GM21723 (cell line): ENCODE measurements around the gene LIMS2.

ENCODE experiments used
- ATAC-seq: cut with Tn5 transposase; IDR thresholded peaks from one replicate; pipeline ENCODE4 v1.9.1; 2021; ENCODE audit warnings: mild to moderate bottlenecking, moderate library complexity; ENCODE audit not compliant: unreplicated experiment

LIMS2 gene

GRCh38 chr2:127646487-127647241, 28.7 kb downstream of the LIMS2 start:
- ATAC-seq: no peak

DNA sequence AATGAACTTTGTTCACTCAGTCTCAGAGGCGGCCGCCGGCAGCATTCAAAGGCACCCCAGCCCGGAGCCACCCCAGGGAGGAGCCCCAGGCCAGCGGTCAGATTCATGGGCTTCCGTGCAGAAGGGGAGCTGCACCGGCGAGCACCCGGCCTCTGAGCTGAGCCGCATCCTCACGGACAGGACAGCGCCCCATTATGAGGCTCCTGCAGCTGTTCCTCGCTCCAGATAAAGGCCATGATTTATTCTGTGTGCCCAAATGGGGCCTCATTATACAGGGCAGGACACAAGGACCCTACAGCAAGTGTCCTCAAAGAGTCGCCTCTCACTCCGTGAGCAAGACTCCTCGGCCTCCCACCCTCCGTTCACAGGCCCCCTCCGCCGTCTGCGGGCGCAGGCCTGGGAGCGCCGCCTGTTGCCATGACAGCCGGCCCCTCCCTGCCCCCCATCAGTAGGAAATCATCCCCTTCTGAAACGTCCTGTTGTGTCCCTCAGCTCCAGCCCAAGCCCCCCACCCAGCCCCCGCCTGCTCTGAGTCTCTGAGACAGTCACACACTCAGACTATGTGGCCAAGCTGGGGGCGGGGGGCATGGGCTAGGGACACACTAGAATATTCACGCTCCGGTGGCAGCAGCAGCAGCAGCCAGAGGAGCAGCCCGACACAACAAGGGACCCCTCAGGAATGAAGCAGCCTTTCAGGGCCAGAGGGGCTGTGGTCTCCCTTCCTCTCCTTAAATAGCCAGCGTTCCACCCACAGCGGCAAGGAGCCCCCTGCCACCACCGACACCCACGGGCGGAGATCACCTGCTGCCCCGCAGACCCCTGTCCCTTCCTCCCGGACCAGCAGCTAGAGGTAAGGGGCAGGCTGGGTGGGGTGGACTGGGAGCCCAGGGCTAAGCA, 29.7 kb downstream of the LIMS2 start, which contains the start of gene GPR17:
TSS of gene GPR17 (plus strand) at position 759 of the 897 bp plus-strand sequence. CDS start 4,583 bp downstream, outside the sequence.
- no peak for ATAC-seq

- no peak for ATAC-seq
Observed at GRCh38 chr2:127645026-127645394, 30.3 kb downstream of the LIMS2 start.

DNA sequence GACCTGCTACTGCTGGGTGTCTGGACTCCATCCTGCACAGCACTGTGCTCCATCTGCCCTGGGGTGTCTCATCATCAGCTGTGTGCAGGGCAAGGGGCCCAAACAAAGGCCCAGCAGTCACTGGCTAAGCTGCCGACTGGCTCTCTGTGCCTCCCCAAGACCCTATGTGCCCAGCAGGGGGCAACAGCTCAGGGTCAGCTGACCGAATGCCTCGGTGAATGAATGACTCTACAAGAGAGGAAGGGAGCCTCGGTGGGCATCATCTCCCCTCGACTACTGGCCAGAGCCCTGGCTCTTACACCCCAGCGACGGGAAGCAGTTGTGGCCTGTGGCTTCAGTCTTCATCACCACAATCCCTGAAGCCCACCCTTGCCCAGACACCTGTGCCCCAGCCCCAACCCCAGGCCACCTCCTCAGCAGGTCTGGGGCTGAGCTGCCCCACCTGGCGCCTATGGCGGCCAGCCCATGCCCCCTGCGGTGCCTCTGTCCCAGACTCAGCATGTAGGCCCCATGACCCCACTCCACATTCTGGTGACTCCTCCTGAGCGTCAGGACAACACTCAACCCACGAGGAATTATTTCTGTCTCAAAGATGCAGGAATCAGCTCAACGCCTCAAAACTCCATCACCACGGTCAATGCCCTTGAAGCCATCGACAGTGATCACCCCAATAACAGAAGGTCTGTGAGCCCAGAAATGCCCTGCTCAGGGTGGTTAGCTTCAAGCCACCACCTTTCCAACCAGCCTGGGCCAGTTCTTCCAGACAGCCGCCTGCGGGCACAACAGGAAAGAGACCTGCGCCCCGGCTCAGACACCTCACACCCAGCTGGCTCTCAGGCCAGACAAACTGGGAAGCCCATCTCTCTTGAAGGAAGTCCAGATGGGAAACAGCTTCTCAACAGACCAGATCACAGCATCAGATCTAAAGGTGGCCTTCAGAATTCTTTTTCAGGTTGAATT, 31.0 kb downstream of the LIMS2 start:
- ATAC-seq: no peak

GRCh38 chr2:127643439-127644065, 31.8 kb downstream of the LIMS2 start:
- no peak for ATAC-seq

DNA sequence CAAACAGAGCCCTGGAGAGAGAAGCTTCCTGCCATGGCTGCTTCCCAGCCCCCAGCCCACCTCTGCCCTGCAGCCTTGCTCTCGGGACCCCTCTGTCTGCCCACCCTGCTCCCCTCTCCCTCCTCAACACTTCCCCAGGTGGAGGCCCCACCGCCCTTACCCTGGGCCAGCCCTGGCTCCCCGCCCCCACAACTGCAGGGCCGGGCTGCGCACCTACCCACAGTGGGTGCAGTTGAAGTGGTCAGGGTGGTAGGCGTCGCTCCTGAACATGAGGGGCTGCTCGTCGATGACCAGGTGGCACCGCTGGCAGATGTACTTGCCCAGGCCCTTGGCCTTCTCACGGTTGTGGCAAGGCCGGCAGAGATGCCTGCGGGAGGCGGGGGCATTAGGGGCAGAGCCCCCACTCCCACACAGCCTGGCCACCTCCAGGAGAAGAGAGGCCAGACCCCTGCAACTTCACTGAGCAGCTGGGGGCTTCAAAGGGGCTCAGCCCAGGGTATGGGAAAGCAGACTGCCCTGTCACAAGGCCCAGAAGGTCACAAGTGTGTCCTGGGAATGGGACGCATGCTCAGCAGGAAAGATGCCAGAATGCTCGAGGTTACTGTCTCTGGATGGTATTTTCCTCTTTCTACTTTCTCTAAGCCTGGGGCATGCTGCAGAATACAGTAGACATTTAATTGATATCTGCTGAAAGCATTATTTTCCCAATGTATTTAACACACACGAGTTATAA, 32.5 kb downstream of the LIMS2 start:
- no peak for ATAC-seq

DNA sequence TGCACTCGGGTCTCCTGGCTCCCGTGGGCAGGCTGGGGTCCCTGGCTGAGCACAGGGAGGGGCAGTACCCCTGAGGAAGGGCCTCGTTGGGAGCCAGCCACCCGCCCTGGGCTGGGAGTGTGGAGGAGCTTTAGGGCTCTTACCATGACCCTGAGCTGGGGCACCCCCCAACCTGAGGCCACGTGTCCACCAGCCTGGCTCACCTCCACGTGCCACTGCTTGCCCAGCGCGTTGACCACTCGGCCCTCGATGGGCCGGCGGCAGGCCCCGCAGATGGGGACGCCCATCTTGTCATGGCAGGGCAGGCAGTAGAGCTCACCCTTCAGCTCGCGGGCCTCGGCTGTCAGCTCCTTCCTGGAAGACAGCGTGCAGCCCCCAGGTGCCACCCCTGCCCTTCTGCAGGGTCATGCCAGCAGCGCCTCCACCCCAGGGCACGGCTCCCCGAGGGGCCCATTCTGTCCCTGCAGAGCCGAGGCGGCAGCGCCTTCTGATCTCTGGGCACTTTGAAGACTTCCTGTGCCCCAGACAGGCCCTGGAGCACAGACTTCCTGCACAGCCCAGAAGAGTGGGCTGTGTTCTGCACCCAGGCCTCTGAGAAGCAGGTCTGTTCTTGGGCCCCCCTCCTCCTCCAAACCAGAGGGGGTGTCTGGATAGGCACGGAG, 33.4 kb downstream of the LIMS2 start:
- no peak for ATAC-seq

DNA sequence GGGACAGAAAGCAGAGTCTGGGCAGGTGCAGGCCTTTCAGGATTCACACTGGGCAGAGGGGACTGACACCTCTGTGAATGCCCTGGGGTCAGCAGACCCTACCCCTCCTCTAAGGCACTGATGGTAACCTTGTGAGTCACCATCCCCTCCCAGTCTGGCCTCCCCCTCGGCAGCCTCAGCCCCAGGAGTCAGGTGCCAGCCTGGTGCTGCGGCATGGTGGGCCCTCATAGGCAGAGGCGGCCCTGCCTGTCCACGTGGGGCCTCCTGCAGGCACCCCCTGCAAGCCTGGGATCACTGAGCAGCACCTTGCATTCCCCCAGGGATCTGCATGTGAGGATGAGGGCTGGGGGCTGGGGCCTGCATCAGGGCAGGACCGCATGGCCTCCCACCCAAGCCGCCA, 34.2 kb downstream of the LIMS2 start:
- ATAC-seq: no peak

GRCh38 chr2:127640082-127641072, 35.0 kb downstream of the LIMS2 start:
- no peak for ATAC-seq

GRCh38 chr2:127639111-127639474, 36.2 kb downstream of the LIMS2 start:
- no peak for ATAC-seq

GRCh38 chr2:127638361-127639110, 36.8 kb downstream of the LIMS2 start:
- ATAC-seq: no peak

GRCh38 chr2:127637725-127638252, 37.5 kb downstream of the LIMS2 start:
- ATAC-seq: no peak

DNA sequence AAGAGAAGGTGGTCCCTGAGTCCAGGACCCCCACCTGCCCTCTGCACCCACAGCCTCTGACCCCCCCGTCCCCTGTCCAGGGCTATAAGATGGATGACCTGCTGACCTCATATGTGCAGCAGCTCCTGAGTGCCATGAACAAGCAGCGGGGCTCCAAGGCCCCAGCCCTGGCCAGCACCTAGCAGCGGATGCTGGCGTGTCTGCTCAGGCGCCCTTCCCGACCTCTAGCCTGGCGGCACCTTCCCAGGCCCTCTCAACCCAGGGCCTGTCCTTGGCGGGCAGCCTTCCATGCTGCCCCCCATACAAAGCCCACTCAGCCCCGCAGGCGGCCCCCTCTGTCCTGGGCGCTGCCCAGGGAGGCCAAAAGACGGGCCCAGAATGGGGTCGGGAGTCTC, 38.1 kb downstream of the LIMS2 start:
- ATAC-seq: no peak

- no peak for ATAC-seq
Observed at GRCh38 chr2:127636248-127637235, 38.8 kb downstream of the LIMS2 start.

DNA sequence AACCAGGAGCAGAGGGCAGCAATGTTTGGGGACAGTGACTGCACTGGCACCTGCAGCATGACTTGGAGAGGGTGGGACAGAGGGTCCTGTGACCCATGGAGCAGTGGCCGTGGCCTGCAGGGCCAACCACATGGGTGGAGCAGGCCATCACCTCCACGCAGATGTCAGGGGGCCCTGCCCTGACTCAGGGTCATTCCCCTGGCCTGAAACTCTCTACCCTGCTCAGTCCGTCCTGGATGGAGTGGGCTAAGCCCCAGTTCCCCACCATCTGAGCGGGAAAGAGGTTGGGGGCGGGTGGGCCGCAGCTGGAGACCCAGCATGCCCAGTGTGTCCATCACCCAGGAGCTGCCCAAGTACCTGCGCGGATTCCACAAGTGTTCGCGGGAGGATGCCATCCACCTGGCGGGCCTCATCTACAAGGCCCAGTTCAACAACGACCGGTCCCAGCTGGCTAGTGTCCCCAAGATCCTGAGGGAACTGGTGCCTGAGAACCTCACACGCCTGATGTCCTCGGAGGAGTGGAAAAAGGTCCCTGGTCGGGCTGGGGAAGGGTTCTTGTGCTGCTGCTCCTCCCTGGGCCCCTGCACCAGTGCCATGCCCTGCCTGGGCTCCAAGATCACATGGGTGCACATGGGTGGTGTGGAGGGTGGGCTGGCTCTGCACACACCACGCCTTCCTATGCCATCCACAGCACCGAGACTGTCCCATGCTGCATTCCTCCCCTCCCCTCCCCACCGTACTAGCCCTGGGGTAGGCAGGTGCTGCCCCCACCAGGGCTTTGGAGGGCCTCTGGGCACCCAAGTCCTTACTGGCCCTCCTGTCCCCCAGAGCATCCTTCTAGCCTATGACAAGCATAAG, 39.7 kb downstream of the LIMS2 start:
- no peak for ATAC-seq
